Uterus (tissue), 2 donors: Measurements from ENCODE around the gene BBS9.

ENCODE experiments used
- CTCF ChIP-seq, 4 experiments: fragments of 200-600 bp in 2 of 4; fragments of 450-650 bp in 2 of 4; sonication (generic) in 2 of 4; IDR thresholded peaks; one replicate each; pipeline ENCODE4 v1.5.1; 2016 to 2019; ENCODE audit warnings: antibody characterized with exemption in 4 of 4, mild to moderate bottlenecking in 2 of 4, moderate library complexity in 1 of 4
- POLR2A ChIP-seq, 2 donors: fragments of 450-650 bp; IDR thresholded peaks; one replicate each; pipeline ENCODE4 v1.6.1; 2016; ENCODE audit warnings: antibody characterized with exemption in 2 of 2, mild to moderate bottlenecking in 1 of 2, moderate library complexity in 1 of 2

- TF ChIP-seq CTCF (IDR thresholded peaks at IDR 0.05) (no peak), POLR2A (IDR thresholded peaks at IDR 0.05) (no peak)
Observed at GRCh38 chr7:33298848-33299247, 169.5 kb downstream of the BBS9 start.
